Spleen (tissue), 11 donors: ENCODE measurements around the gene DNALI1. TPM values are rescaled to one million over a fixed set of nuclear protein-coding genes. Genes with fewer than 3 reads are reported as not detected.

Experiments
- DNase-seq: peaks from one replicate; pipeline ENCODE4 v3.0.0-alpha.2; 2020
- H3K27ac ChIP-seq, 8 donors: fragments of 200-600 bp; sonication (generic) in 7 of 8; 1 replicate in 4 of 8; 2 replicates in 4 of 8; pipeline versions ENCODE4 v1.5.0 to v1.8.0; 2016 to 2021; ENCODE audit warnings: inconsistent platforms in 4 of 8, mild to moderate bottlenecking in 4 of 8, moderate library complexity in 1 of 8
- H3K27me3 ChIP-seq, 7 donors: fragments of 200-600 bp; sonication (generic) in 6 of 7; replicated peaks in 1 of 7; 1 replicate in 4 of 7; 2 replicates in 3 of 7; pipeline versions ENCODE4 v1.5.0 to v1.8.0; 2016 to 2021; ENCODE audit warnings: inconsistent platforms in 3 of 7, mild to moderate bottlenecking in 1 of 7
- H3K36me3 ChIP-seq, 6 donors: fragments of 200-600 bp; sonication (generic) in 5 of 6; 1 replicate in 4 of 6; 2 replicates in 2 of 6; pipeline versions ENCODE4 v1.5.0 to v1.8.0; 2016 to 2021; ENCODE audit warnings: inconsistent platforms in 2 of 6
- H3K4me1 ChIP-seq, 6 donors: fragments of 200-600 bp; sonication (generic) in 5 of 6; 1 replicate in 3 of 6; 2 replicates in 3 of 6; pipeline versions ENCODE4 v1.5.0 to v1.8.0; 2016 to 2021; ENCODE audit warnings: inconsistent platforms in 3 of 6
- H3K4me3 ChIP-seq, 8 donors: fragments of 200-600 bp; sonication (generic) in 7 of 8; 1 replicate in 4 of 8; 2 replicates in 4 of 8; pipeline versions ENCODE4 v1.5.0 to v1.8.0; 2016 to 2021; ENCODE audit warnings: inconsistent platforms in 4 of 8, mild to moderate bottlenecking in 4 of 8, moderate library complexity in 2 of 8
- H3K9me3 ChIP-seq, 8 donors: fragments of 200-600 bp; sonication (generic) in 7 of 8; 1 replicate in 4 of 8; 2 replicates in 4 of 8; pipeline versions ENCODE4 v1.5.0 to v1.8.0; 2016 to 2021; ENCODE audit warnings: inconsistent platforms in 4 of 8
- POLR2A ChIP-seq, 3 donors: fragments of 450-650 bp; IDR thresholded peaks; one replicate each; pipeline ENCODE4 v1.5.1; 2017; ENCODE audit warnings: antibody characterized with exemption in 3 of 3, mild to moderate bottlenecking in 1 of 3
- POLR2AphosphoS5 ChIP-seq, 3 donors: sonication (generic); formaldehyde crosslinking; IDR thresholded peaks; one replicate each; pipeline ENCODE4 v1.5.1; 2017; ENCODE audit warnings: antibody characterized with exemption in 3 of 3
- WGBS, 5 donors: extraction: QIAGEN DNeasy Blood & Tissue Kit in 3 of 5; methylation state at CpG; one replicate each; pipeline versions ENCODE4 v1.1.5 to v1.1.7; 2013 to 2018; 5-methylcytosine and 5-hydroxymethylcytosine counted together
- intact Hi-C: fragments of 100-400 bp; cut with DNase I; formaldehyde crosslinking; loops from one replicate; pipeline ENCODE4 v1.15.0; 2023; ENCODE audit warnings: low total_unique reads
- polyA plus RNA-seq, 3 donors: library from polyadenylated mRNA; stranded (reverse); fragments of 200-250 nt; gene quantifications; one replicate each; pipeline ENCODE4 v1.2.1, GENCODE V29; 2013
- total RNA-seq, 7 donors: library from RNA; depleted of rRNA in 3 of 7; stranded (reverse); fragments of >200 nt in 3 of 7; fragmentation: NEBNext Ultra II Directional in 4 of 7; extraction: Animal tissue kit (Norgen Biotek cat#: 25700) in 4 of 7; gene quantifications; one replicate each; pipeline versions ENCODE4 v1.1.0 to v1.2.1, GENCODE V29; 2016 to 2021
- TF ChIP-seq, protein P1 (sequence below), 11 experiments: fragments of 200-600 bp in 7 of 11; fragments of 450-650 bp in 4 of 11; sonication (generic) in 4 of 11; IDR thresholded peaks in 8 of 11; conservative IDR thresholded peaks in 3 of 11; 1 replicate in 7 of 11; 2 replicates in 4 of 11; pipeline versions ENCODE4 v1.4.0 to v1.8.0; 2016 to 2021; ENCODE audit warnings: antibody characterized with exemption in 11 of 11, inconsistent platforms in 4 of 11, mild to moderate bottlenecking in 1 of 11
- donor health status: healthy with polysubstance abuse.
- donor health status: DM: no; HTN: no; CAD: no; lungs with moderate emphysema.
- donor health status: DM: no; HTN: no; CAD: no.
- donor health status: Bipolar disorder and iron deficiency.
- donor health status: healthy.
- donor health status: DM: no; HTN: no; CAD: no.
- donor health status: DM: yes; HTN: yes; CAD: no.

Gene DNALI1
- total and polyA plus RNA-seq, 10 donors: 0.98 to 2.6 (median 1.7) TPM

DNA sequence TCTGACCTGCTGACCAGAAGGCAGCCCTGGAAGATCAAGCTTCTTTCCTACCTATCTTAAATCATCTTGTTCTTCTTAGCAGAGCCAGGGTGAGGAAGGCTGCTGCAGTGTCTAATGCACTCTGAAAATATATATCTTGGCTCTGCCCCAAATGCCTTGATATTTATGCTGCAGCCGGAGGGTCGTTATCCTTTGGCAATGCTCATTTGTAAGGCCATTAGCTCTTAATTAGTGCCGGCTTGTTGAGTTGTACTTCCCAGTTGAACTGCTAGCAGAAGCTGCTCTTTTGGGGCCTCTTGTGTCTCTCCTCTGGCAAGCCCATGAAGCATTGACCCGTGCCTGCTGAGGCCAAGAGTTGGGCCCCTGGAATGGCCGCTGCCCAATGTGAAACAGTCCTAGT lies 43.2 kb downstream of the DNALI1 start:
- 72 to 90% (median 86%) methylated on average over 5 of the region's 5 CpGs for WGBS, 5 donors
- TF ChIP-seq POLR2A (IDR thresholded peaks at IDR 0.05) (no peak), POLR2AphosphoS5 (IDR thresholded peaks at IDR 0.05) (no peak)
- TF ChIP-seq, protein P1, sequence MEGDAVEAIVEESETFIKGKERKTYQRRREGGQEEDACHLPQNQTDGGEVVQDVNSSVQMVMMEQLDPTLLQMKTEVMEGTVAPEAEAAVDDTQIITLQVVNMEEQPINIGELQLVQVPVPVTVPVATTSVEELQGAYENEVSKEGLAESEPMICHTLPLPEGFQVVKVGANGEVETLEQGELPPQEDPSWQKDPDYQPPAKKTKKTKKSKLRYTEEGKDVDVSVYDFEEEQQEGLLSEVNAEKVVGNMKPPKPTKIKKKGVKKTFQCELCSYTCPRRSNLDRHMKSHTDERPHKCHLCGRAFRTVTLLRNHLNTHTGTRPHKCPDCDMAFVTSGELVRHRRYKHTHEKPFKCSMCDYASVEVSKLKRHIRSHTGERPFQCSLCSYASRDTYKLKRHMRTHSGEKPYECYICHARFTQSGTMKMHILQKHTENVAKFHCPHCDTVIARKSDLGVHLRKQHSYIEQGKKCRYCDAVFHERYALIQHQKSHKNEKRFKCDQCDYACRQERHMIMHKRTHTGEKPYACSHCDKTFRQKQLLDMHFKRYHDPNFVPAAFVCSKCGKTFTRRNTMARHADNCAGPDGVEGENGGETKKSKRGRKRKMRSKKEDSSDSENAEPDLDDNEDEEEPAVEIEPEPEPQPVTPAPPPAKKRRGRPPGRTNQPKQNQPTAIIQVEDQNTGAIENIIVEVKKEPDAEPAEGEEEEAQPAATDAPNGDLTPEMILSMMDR (IDR thresholded peaks at IDR 0.05 in 8 of 11, conservative IDR thresholded peaks at IDR 0.05 in 3 of 11): no peak
- intact Hi-C loops: loop anchor here (5.0 kb wide), 1 partner anchor 48 kb away; the partner anchor contains the start of gene SNIP1
- peaks cover 0 to 5% (median 0%) of the 10 kb centered on the region in 7 donors for H3K27me3 ChIP-seq
- H3K4me1 ChIP-seq: peaks cover 2 to 19% (median 13%) of the 10 kb centered on the region in 6 donors
- no peak overlapping the region for H3K4me3 ChIP-seq
- no peak for DNase-seq
- H3K27ac ChIP-seq: no peak overlapping the region
- no peaks in the 10 kb centered on the region for H3K9me3 ChIP-seq
- H3K36me3 ChIP-seq: no peaks in the 10 kb centered on the region

DNA sequence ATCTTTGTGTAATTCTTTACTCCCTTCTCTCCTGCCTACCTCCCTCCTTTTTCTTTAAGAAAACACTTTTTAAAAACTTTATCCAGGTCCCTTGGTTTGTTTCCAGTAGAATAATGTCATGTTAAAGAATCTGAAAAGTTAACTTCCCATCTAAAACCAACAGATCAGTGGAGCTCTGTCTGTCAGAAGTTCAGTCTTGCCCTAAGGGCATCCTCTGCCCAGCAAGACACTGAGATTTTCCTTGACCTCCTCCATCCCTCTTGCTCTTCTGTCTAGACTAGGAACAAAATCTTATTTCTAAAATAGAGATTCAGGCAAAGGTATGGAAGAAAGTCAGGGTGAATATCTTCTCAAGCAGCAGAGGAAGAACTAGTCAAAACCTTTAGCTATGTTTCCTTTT lies 44.7 kb downstream of the DNALI1 start:
- Histone ChIP-seq H3K27ac (no peak overlapping the region), H3K9me3 (no peaks in the 10 kb centered on the region), H3K4me1 (peaks cover 0 to 13% (median 4%) of the 10 kb centered on the region in 6 donors), H3K4me3 (no peak overlapping the region), H3K27me3 (peaks cover 0 to 5% (median 0%) of the 10 kb centered on the region in 7 donors), H3K36me3 (no peaks in the 10 kb centered on the region)
- intact Hi-C loops: no loop called here
- DNase-seq: no peak
- TF ChIP-seq POLR2AphosphoS5 (IDR thresholded peaks at IDR 0.05): no peak
- TF ChIP-seq POLR2A (IDR thresholded peaks at IDR 0.05): no peak
- TF ChIP-seq, protein P1 (IDR thresholded peaks at IDR 0.05 in 8 of 11, conservative IDR thresholded peaks at IDR 0.05 in 3 of 11): no peak

DNA sequence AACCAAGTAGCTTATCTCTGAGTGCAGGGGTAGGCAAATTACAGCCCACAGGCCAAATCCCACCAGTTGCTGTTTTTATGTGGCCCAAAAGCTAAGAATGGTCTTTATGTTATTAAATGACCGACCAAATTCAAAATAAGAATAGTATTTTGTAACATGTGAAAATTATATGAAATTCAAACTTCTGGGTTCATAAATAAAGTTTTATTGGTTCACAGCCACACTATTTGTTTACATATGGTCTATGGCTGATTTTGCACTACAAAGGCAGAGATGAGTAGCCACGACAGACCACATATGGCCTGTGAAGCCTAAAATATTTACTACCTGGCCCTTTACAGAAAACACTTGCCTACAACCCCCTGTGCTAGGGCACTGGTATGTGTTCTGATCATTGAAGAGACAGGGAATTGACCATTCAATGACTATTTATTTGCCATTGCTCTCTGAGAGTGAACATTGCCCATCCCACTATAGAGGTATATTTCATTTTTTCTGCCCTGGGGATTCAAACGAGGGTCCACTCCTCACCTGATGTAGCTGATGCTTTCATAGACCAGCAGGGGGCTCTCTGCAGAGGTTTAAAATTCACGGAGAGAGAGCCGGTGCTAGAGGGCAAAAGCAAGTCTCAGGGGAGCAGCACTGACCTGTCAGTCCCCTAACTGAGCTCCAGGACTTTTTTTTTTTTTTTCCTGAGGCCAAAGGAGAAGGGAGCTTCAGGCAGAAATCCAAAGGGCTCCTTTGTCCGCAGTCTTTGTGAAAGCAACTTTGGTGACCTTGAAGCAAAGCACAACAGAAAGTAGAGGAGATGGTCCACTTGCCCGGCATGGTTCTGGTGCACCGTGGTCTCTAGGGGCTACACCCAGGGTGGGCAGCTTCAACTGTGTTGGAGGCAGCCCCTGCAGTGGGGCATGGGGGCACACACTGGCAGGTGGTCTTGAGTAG lies 46.3 kb downstream of the DNALI1 start:
- Histone ChIP-seq H3K4me1 (peaks cover 0 to 17% (median 3%) of the 10 kb centered on the region in 6 donors), H3K9me3 (no peaks in the 10 kb centered on the region), H3K27me3 (peaks cover 0 to 5% (median 0%) of the 10 kb centered on the region in 7 donors), H3K36me3 (no peaks in the 10 kb centered on the region), H3K4me3 (peak overlapping the region in 1 of 8 donors; percentile 13), H3K27ac (no peak overlapping the region)
- DNase-seq: no peak
- intact Hi-C loops: no loop called here
- WGBS, 5 donors: 36 to 43% (median 39%) methylated on average over 8 of the region's 8 CpGs
- TF ChIP-seq POLR2A (IDR thresholded peaks at IDR 0.05) (no peak), POLR2AphosphoS5 (IDR thresholded peaks at IDR 0.05) (no peak)
- TF ChIP-seq, protein P1 (IDR thresholded peaks at IDR 0.05 in 8 of 11, conservative IDR thresholded peaks at IDR 0.05 in 3 of 11): peak; percentile 28 to 77 (median 53)

DNA sequence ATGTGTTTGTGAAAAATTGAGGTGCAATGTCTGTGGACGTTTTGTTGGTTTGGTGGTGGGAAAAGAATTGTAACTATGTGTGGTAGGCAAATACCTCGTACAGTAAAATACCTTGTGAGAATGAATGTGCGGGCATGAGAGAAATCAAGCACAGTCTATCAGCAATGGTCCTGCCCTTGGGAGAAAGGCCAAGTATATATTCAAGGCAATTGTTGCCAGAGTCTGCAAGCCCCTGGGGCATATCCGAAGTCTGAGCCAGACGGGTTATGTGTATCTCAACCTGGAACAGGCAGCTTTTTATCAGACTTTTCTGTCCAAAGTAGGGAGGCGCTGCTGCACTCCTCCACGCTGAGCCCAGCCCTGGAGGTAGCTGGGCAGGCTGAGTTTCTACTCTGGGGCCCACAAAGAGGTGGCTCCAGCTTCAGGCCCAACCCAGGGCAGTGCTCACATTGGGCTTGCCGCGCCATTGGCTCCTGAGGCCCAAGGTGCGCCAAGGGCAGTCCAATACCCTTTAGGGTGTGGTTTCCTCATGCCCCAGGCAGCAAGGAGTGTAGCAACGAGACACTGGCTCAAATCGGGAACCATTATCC lies 48.4 kb downstream of the DNALI1 start:
- no peaks in the 10 kb centered on the region for H3K36me3 ChIP-seq
- H3K4me1 ChIP-seq: peaks cover 0 to 17% (median 3%) of the 10 kb centered on the region in 6 donors
- no peak overlapping the region for H3K4me3 ChIP-seq
- no peak for DNase-seq
- WGBS, 5 donors: 75 to 88% (median 82%) methylated on average over 10 to 12 of the region's 12 CpGs
- intact Hi-C loops: loop anchor here (2.0 kb wide), 1 partner anchor 78 kb away; no protein-coding TSS in a partner anchor
- no peaks in the 10 kb centered on the region for H3K9me3 ChIP-seq
- TF ChIP-seq POLR2AphosphoS5 (IDR thresholded peaks at IDR 0.05) (no peak), POLR2A (IDR thresholded peaks at IDR 0.05) (no peak)
- TF ChIP-seq, protein P1 (IDR thresholded peaks at IDR 0.05 in 8 of 11, conservative IDR thresholded peaks at IDR 0.05 in 3 of 11): no peak
- H3K27me3 ChIP-seq: peaks cover 0 to 5% (median 0%) of the 10 kb centered on the region in 7 donors
- no peak overlapping the region for H3K27ac ChIP-seq
